Tibial artery (tissue), 4 donors: ENCODE data around the gene HBQ1.
A peak's percentile ranks its signal among the peaks of the same experiment; 100 is the strongest.

ENCODE experiments used
- DNase-seq, 2 donors: peaks; one replicate each; pipeline ENCODE4 v3.0.0-alpha.2; 2019
- H3K27ac ChIP-seq, 2 donors: fragments of 200-600 bp; sonication (generic) in 1 of 2; 1 replicate in 1 of 2; 2 replicates in 1 of 2; pipeline ENCODE4 v1.5.1; 2018 to 2019; ENCODE audit warnings: mild to moderate bottlenecking in 1 of 2
- H3K27me3 ChIP-seq, 2 donors: fragments of 200-600 bp; sonication (generic) in 1 of 2; one replicate each; pipeline versions ENCODE4 v1.5.1 to v1.6.0; 2016 to 2019
- H3K36me3 ChIP-seq, 3 donors: fragments of 200-600 bp; sonication (generic) in 2 of 3; one replicate each; pipeline ENCODE4 v1.5.1; 2016 to 2019; ENCODE audit warnings: mild to moderate bottlenecking in 2 of 3
- H3K4me1 ChIP-seq, 4 donors: fragments of 200-600 bp; sonication (generic) in 2 of 4; 1 replicate in 3 of 4; 2 replicates in 1 of 4; pipeline ENCODE4 v1.5.1; 2016 to 2019
- H3K4me3 ChIP-seq, 2 donors: fragments of 200-600 bp; sonication (generic) in 1 of 2; 1 replicate in 1 of 2; 2 replicates in 1 of 2; pipeline ENCODE4 v1.5.1; 2018 to 2019; ENCODE audit warnings: mild to moderate bottlenecking in 2 of 2
- H3K9me3 ChIP-seq, 3 donors: fragments of 200-600 bp; sonication (generic) in 1 of 3; one replicate each; pipeline ENCODE4 v1.5.1; 2016 to 2019
- intact Hi-C: fragments of 100-400 bp; cut with DNase I; formaldehyde crosslinking; loops from one replicate; pipeline ENCODE4 v1.15.0; 2023; ENCODE audit warnings: low total_unique reads
- TF ChIP-seq, protein P1 (sequence below), 2 experiments: fragments of 200-600 bp in 1 of 2; fragments of 450-650 bp in 1 of 2; IDR thresholded peaks; one replicate each; pipeline ENCODE4 v1.5.1; 2017 to 2019; ENCODE audit warnings: antibody characterized with exemption in 2 of 2, mild to moderate bottlenecking in 1 of 2, moderate library complexity in 1 of 2

The HBQ1 gene

GRCh38 chr16:180101-180675 lies at the start of gene HBQ1:
TSS of gene HBQ1 (plus strand) at chr16:180459. CDS start at chr16:180487, 28 bp downstream.
- intact Hi-C loops: loop anchor here (2.0 kb wide), 1 partner anchor 73 kb away; no protein-coding TSS in a partner anchor
- peaks cover 0 to 4% (median 0%) of the 10 kb centered on the region in 3 donors for H3K36me3 ChIP-seq
- DNase-seq: no peak
- H3K27me3 ChIP-seq: peaks cover 0 to 53% of the 10 kb centered on the region in 2 donors
- no peaks in the 10 kb centered on the region for H3K9me3 ChIP-seq
- TF ChIP-seq, protein P1, sequence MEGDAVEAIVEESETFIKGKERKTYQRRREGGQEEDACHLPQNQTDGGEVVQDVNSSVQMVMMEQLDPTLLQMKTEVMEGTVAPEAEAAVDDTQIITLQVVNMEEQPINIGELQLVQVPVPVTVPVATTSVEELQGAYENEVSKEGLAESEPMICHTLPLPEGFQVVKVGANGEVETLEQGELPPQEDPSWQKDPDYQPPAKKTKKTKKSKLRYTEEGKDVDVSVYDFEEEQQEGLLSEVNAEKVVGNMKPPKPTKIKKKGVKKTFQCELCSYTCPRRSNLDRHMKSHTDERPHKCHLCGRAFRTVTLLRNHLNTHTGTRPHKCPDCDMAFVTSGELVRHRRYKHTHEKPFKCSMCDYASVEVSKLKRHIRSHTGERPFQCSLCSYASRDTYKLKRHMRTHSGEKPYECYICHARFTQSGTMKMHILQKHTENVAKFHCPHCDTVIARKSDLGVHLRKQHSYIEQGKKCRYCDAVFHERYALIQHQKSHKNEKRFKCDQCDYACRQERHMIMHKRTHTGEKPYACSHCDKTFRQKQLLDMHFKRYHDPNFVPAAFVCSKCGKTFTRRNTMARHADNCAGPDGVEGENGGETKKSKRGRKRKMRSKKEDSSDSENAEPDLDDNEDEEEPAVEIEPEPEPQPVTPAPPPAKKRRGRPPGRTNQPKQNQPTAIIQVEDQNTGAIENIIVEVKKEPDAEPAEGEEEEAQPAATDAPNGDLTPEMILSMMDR (IDR thresholded peaks at IDR 0.05): peak; percentile 7 to 22
- peak within 1 kb of the TSS; percentile 21 to 36 for H3K4me3 ChIP-seq
- peaks cover 10 to 25% (median 19%) of the 10 kb centered on the region in 4 donors for H3K4me1 ChIP-seq
- H3K27ac ChIP-seq: no peak within 1 kb of the TSS

DNA sequence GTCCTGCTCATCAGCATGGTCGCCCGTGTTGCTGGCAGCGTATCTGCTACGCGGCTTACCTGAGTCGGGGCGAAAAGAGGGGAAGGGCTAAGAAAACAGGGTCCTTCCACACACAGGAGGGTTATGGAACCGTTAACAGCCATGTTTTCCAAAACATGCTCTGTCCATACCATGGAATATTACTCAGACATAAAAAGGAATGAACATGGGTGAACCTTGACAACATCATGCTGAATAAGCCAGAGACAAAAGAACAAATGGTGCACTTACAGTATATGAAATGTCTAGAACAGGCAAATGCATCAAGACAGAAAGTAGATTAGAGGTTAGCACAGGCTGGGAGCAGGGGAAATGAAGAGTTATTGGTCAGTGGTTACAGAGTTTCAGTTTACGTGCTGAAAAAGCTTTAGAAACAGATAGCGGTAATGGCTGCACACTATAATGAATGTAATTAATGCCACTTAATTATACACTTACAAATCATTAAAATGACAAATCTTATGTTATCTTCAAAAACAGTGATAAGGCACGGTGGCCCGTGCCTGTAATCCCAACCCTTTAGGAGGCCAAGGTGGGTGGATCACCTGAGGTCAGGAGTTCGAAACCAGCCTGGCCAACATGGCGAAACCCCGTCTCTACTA lies 49.6 kb upstream of the HBQ1 start:
- no peak overlapping the region for H3K4me3 ChIP-seq
- TF ChIP-seq, protein P1 (IDR thresholded peaks at IDR 0.05): no peak
- H3K4me1 ChIP-seq: no peaks in the 10 kb centered on the region
- H3K36me3 ChIP-seq: peaks cover 0 to 7% (median 0%) of the 10 kb centered on the region in 3 donors
- H3K27me3 ChIP-seq: no peaks in the 10 kb centered on the region
- no peak overlapping the region for H3K27ac ChIP-seq
- intact Hi-C loops: no loop called here
- H3K9me3 ChIP-seq: no peaks in the 10 kb centered on the region
- no peak for DNase-seq

DNA sequence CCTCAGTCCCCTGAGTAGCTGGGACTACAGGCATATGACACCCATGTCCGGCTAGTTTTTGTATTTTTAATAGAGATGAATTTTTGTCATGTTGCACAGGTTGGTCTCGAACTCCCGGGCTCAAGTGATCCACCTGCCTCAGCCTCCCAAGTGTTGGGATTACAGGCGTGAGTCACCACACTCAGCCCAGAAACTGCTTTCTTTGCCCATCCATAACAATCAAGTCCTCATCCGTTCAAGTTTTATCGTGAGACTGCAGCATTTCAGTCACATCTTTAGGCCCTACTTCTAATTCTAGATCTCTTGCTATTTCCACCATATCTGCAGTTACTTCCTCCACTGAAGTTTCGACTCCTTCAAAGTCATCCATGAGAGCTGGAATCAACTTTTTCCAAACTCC lies 48.1 kb upstream of the HBQ1 start:
- intact Hi-C loops: no loop called here

GRCh38 chr16:133716-134115 lies 46.5 kb upstream of the HBQ1 start:
- Histone ChIP-seq H3K4me3 (no peak overlapping the region), H3K27ac (no peak overlapping the region), H3K9me3 (no peaks in the 10 kb centered on the region), H3K27me3 (no peaks in the 10 kb centered on the region), H3K36me3 (peaks cover 0 to 7% (median 0%) of the 10 kb centered on the region in 3 donors), H3K4me1 (peaks cover 0 to 19% (median 5%) of the 10 kb centered on the region in 4 donors)
- intact Hi-C loops: no loop called here
- TF ChIP-seq, protein P1 (IDR thresholded peaks at IDR 0.05): no peak
- no peak for DNase-seq

More for the DNA sequence above, 48.1 kb upstream of the HBQ1 start:
- peaks cover 0 to 7% (median 0%) of the 10 kb centered on the region in 3 donors for H3K36me3 ChIP-seq
- peaks cover 0 to 10% (median under 1%) of the 10 kb centered on the region in 4 donors for H3K4me1 ChIP-seq
- DNase-seq: no peak
- no peaks in the 10 kb centered on the region for H3K27me3 ChIP-seq
- H3K27ac ChIP-seq: no peak overlapping the region
- H3K4me3 ChIP-seq: no peak overlapping the region
- H3K9me3 ChIP-seq: no peaks in the 10 kb centered on the region
- TF ChIP-seq, protein P1 (IDR thresholded peaks at IDR 0.05): no peak

DNA sequence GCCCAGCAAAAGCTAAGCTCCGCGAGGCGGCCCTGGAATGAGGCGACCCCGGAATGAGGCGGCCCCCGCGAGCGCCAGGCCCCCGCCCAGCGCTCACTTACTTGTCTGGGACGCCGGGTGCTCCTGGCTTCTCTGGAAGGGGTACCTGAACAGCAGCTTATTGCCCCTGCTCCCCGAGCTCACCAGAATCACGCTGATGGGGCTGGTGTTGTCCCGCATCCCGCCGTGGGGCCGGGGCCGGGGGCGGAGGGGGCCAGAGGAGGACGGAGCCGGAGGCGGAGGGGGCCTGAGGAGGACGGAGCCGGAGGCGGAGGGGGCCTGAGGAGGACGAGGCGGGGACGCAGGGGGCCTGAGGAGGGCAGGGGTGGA lies 42.2 kb upstream of the HBQ1 start:
- H3K4me1 ChIP-seq: peaks cover 0 to 23% (median 5%) of the 10 kb centered on the region in 4 donors
- TF ChIP-seq, protein P1 (IDR thresholded peaks at IDR 0.05): no peak
- H3K9me3 ChIP-seq: no peaks in the 10 kb centered on the region
- H3K4me3 ChIP-seq: peak overlapping the region; percentile 69 to 71
- intact Hi-C loops: no loop called here
- peaks cover 0 to 2% of the 10 kb centered on the region in 2 donors for H3K27me3 ChIP-seq
- H3K27ac ChIP-seq: peak overlapping the region; percentile 87 to 91
- peak; percentile 24 to 69 for DNase-seq
- H3K36me3 ChIP-seq: no peaks in the 10 kb centered on the region
